HG03575 (cell line): Measurements from ENCODE around the gene CRYAA.
"Not testable (repeated sequence)": the region's sequence is repeated elsewhere in the genome, so short reads cannot be mapped to it uniquely, and the experiment has no call there.

Source experiments
- ATAC-seq: cut with Tn5 transposase; IDR thresholded peaks from one replicate; pipeline ENCODE4 v1.9.1; 2021; ENCODE audit not compliant: unreplicated experiment, insufficient number of reproducible peaks, low FRiP score; ENCODE audit errors: extremely low read depth

CRYAA gene

DNA sequence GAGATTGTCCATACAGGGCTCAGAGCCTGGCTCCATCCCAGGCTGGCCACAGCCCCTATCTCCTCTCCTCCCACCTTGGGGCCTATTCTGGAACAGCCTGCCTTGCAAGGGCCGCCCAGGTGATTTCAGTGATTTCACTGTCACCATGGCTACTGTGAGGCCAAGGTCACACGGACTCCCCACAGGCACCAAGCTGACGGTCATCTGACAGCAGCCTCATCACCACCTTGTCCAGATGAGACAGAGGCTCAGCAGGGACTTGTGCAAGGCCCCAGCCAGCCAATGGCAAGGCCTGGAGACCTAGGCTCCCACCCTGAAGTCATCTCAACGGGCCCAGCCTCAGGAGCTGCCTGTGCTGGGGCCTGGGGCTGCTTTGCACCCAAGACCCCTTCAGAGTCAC, 6.2 kb downstream of the CRYAA start:
- ATAC-seq, result not testable (repeated sequence)

DNA sequence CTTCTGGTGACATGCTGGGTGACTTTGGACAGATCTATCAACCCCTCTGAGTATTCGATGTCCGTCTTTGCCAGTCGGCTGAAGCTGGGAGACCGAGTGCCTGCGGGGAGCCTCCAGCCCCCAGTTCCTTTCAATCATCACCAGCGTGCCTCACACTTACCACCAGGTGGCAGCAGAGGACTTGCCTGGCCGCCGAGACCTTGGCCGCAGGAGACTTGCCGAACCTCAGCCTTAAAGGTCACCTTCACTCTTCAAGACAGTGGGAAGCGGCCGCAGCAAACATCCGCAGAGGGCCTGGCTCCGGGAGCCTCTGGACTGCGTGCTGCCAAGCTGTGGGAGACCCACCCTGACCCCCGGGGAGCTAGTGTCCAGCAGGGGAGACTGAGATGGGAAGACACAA, 7.8 kb downstream of the CRYAA start:
- ATAC-seq, result not testable (repeated sequence)

DNA sequence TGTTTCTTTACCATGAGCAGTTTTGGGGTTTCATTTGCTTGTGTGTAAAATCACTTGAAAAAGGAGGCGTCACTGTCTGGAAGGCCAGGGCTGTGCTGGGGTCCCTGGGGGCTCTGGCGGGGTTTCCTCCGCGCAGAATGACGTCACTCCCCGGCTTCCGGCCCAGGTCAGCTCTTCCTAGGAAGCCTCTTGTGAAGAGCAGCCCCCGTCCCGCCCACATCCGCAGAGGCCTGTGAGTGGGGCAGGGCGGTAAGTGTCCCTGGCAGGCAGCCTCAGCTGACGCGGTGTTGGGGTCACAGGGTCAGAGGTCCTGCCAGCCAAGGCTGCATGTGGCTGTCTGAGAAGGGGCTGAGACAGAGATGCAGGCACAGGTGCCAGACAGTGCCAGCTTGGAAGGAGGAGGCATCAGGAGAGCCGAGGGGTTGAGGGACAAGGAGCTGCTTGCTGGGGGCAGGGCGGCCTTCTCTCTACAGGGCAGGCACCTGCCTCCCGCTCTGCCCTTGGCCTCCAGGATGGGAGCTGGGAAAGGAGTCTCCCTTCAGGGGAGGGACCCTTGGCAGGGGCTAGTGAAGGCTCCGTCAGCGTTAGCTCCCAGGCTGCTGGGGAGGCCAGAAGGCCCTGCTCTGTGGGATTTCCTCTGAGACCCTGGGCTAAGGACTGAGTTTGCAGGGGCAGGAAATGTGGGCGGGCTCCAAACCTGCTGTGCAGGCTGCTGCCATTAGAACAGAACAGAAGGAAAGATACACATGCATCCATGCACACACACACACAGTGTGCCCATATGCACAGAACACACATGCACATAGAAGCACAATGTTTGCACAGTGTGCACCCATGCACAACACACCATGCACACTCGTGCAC, 8.5 kb downstream of the CRYAA start:
- not testable (repeated sequence) for ATAC-seq

DNA sequence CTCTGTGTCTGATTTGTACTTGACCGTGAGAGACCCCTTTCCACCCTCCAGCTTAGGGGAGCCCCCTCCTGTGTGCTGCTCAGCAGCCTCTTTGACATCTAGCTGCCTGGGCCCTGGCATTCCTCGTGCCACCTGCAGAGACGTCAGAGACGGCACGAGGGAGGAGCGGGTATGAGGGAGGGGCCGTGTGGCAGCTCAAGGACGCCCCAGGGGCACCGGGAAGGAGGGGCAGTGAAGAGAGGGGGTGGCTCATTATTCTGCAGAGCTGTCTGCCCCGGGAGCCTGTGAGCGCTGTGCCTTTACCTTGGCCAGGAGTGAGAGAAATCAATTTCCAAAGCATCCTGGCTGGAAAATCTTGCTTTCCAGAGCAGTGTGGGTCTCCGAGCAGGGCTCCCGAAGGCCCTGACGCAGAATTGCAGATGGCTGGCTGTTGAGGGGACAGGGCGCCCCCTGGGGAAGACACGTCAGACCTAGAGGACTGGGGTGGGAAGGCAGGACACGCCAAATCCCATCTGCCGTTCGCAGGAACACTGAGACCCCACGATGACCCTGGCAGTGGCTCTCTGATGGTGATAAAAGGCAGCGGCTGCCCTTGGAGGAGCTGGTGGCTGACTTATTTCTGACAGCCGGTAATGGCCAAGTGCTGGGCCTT, 9.5 kb downstream of the CRYAA start:
- not testable (repeated sequence) for ATAC-seq

GRCh38 chr21:43181033-43181432, 12.2 kb downstream of the CRYAA start:
- not testable (repeated sequence) for ATAC-seq

DNA sequence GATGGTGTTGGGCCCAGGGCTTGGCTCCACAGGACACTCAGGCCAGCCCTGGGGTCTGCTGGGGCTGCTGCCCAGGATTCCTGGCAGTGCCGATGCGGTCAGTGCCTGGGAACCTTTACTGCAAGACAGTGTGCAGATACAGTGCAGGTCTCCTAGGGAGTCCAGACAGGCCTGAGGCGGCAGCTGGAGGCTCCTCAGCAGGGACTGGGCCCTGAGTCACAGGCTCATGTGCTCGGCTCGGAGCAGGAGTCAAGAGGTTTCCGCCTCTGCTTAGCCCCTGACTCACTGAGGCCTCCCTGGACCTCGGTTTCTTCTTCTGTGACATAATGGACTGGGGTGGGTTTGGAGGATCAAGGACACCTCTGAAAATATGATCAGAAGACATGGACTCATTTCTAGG, 18.5 kb downstream of the CRYAA start:
- ATAC-seq, result not testable (repeated sequence)

DNA sequence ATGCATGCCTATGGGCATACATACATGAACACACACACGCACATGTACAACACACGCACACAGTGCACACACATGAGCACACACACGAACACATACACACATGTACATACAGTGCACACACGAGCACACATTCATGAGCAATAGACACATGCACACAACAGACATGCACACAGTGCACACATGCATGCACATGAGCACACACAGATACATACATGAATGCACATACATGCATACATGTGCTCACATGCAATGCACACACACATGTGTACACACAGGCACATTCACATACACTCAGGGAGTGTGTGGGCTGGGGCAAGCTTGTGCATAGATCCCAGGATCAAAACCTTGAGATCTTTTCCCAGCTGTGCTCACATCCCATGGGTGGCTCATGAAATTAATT, 18.9 kb downstream of the CRYAA start:
- no peak for ATAC-seq

- no peak for ATAC-seq
These were observed 19.4 kb downstream of the CRYAA start for GRCh38 chr21:43188181-43188580.

- ATAC-seq, result no peak
These were observed 19.9 kb downstream of the CRYAA start for GRCh38 chr21:43188592-43189210.

DNA sequence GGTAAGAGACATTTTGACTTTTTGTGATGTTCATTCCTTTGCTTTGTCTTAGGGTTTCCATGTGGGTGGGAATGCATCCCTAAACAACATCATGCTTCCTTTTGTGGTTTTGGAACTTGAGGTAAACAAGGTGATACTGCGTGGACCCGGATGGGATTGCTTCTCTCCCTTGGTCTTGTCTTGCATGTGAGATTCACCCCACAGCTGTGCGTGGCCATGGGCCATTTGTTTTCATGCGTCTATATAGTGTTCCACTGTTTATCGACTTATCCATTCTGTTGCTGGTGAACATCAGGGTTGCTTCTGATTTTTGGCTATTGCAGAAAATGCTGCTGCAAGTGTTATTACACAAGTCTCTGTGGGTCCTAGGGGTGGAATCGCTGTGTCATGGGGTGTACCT, 21.1 kb downstream of the CRYAA start:
- no peak for ATAC-seq

GRCh38 chr21:43190544-43190943, 21.7 kb downstream of the CRYAA start:
- ATAC-seq, result no peak

DNA sequence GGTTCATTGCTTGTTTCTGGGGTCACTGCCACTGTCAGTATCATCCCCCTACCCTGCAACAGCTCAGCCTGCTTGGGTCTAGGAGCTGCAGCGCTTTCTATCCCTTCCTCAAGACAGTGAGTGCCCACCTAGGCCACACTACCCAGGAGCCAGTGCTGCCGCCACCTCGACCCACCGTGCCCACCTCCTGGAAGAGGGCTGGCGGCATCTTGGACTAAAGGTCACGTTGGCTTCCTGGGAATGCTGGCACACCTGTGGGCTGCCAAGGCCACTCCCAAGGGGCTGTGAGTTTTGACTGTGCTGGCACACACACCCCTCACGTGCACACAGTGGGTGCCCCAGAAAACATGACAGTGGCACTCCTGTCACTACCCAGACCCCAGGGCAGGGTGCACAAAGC, 22.1 kb downstream of the CRYAA start:
- ATAC-seq, result no peak

- ATAC-seq, result no peak
These were observed 22.7 kb downstream of the CRYAA start for GRCh38 chr21:43191521-43191920.

- ATAC-seq, result no peak
These were observed 23.2 kb downstream of the CRYAA start for GRCh38 chr21:43191971-43192370.

DNA sequence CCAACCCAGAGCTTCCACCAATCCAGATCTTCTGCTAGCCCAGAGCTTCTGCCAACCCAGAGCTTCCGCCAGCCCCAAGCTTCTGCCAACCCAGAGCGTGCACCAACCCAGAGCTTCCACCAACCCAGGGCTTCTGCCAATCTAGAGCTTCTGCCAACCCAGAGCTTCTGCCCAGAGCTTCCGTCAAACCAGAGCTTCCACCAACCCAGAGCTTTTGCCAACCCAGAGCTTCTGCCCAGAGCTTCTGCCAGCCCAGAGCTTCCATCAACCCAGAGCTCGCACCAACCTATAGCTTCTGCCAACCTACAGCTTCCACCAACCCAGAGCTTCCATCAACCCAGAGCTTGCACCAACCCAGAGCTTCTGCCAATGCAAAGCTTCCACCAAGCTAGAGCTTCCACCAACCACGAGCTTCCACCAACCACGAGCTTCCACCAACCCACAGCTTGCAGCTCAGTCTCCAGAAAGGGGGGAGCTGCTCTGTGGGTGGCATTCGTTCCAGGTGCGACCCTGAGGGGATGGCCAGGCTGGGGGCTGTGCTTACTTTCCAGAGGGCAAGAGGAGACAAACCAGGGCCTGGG, 23.8 kb downstream of the CRYAA start:
- ATAC-seq, result no peak

- no peak for ATAC-seq
These were observed 24.4 kb downstream of the CRYAA start for GRCh38 chr21:43193088-43193650.

- no peak for ATAC-seq
These were observed 25.0 kb downstream of the CRYAA start for GRCh38 chr21:43193651-43194302.

- no peak for ATAC-seq
These were observed 25.7 kb downstream of the CRYAA start for GRCh38 chr21:43194303-43195120.
